ENCODE results near the gene HYCC1. TPM values are rescaled to one million over a fixed set of nuclear protein-coding genes. Genes with fewer than 3 reads are reported as not detected.
A peak's percentile ranks its signal among the peaks of the same experiment; 100 is the strongest.
"Not testable (repeated sequence)": the region's sequence is repeated elsewhere in the genome, so short reads cannot be mapped to it uniquely, and the experiment has no call there.

HYCC1 gene
- total RNA-seq, 1 donor from 2014 or later = 35.0 TPM

- ATAC-seq (ENCODE audit: poor library complexity) (no peak), DNase-seq (no peak)
- intact Hi-C loops (cut with DNase I) = no loop called here
Observed at GRCh38 chr7:22995011-22995410, 18.9 kb downstream of the HYCC1 start.

DNA sequence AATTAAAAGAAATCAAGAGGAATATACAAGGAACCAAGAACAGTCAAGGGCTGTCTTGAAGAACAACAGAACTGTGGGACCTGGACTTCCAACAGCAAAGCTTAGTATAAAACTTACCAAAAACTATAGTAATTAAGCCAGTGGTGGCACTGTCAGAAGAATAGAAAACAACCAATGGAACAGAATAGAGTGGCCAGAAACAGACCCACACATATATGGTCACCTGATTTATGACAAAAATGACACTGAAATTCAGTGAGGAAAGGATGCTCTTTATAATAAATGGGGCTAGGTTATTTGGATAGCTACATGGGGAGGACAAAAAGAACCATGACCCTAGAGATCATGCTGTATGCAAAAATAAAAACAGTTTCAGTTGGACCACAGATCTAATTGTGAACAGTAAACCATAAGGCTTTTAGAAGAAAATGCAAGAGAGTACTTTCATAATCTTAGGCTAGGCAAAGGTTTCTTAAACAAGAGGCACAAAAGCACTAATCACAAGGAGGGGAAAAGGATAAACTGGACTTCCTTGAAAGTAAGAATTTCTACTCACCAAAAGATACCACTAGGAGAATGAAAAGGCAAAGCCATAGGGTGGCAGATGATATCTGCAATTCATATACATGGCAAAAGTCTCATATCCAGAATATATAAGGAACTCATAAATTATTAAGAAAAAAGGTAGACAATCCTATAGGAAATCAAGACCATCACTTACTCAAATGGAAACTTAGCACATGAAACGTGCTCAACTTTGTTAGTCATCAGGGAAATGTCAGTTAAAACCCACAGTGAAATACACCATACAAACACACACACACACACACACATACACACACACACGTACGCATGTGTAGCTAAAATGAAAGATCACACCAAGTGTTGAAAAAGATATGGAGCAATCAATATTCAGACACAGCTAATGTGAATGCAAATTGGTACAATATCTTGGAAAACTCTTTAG, 20.8 kb downstream of the HYCC1 start:
- no peak for DNase-seq
- intact Hi-C loops (cut with DNase I) = no loop called here
- ATAC-seq (ENCODE audit: poor library complexity) = no peak

GRCh38 chr7:22990588-22990949, 23.4 kb downstream of the HYCC1 start:
- DNase-seq (no peak), ATAC-seq (ENCODE audit: poor library complexity) (no peak)
- intact Hi-C loops (cut with DNase I) = no loop called here

- no peak for ATAC-seq (ENCODE audit: poor library complexity)
- intact Hi-C loops (cut with DNase I) = no loop called here
- no peak for DNase-seq
Observed at GRCh38 chr7:22989643-22990587, 24.0 kb downstream of the HYCC1 start.

DNA sequence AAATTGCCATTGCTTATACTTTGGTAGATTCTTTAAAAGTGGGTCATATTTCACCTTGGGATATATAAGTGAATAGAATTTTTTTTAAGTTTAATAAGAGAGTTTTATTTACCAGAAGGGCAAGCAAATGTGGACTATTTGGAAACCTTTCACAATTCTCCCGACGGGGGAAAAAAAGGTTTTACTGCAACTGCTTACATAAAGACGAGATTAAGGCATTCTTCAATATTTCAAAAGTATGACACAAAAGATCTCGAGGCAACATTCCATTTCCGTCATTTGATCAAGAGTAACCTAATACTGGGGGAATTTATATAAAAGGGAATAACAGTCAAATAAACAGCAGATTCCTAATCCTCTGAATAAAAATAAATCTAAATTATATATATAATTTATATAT, 28.5 kb downstream of the HYCC1 start:
- intact Hi-C loops (cut with DNase I) = no loop called here
- no peak for DNase-seq
- ATAC-seq (ENCODE audit: poor library complexity) = no peak

DNA sequence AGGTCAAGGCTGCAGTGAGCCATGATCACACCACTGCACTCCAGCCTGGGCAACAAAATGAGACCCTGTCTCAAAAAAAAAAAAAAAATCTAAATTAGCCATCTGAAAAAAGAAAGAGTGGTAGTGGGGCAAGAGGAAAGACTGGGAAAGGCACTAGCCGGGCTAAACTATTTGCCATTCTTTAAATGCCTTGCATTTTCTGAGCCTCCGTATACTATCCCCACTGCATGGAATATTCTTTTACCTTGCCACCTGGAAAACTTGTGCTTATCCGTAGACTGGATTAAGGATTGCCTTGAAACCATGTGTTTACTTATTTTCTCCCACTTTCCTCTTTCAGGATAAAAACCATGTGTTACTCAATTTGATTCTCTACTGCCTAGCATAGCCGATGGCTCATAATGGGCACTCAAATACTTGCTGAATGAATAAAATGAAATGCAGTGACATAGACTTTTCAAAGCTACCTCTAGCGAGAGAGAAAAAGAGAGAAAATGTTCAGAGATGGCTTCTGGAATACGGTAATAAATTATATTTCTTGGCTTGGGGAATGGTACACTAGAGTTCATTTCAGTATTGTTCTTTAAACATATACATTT, 30.6 kb downstream of the HYCC1 start:
- DNase-seq = no peak
- intact Hi-C loops (cut with DNase I) = no loop called here
- ATAC-seq (ENCODE audit: poor library complexity) = no peak

DNA sequence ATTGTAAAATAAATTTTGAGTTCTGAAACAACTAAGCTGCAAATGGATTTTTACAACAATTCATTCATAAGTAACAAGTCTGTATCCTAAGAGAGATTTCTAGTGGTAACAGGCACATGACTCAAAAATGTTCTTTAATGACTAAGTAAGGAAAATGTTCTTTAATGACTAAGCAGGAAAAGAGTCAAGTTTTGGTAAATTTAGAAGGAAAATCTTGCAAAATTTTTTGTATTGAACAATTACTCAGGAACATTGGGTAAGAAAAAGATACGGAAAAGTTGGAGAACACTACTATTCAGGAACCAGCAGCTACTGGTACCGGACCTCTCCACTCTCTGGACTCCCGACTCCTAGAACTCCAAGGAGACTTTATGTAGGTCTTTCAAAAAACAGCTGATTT, 33.5 kb downstream of the HYCC1 start:
- ATAC-seq (ENCODE audit: poor library complexity) = no peak
- DNase-seq = no peak
- intact Hi-C loops (cut with DNase I) = no loop called here

- intact Hi-C loops (cut with DNase I) = no loop called here
- ATAC-seq (ENCODE audit: poor library complexity) = no peak
- DNase-seq = no peak
Observed at GRCh38 chr7:22979861-22980260, 34.1 kb downstream of the HYCC1 start.

- DNase-seq = no peak
- no peak for ATAC-seq (ENCODE audit: poor library complexity)
- intact Hi-C loops (cut with DNase I) = no loop called here
Observed at GRCh38 chr7:22979251-22979650, 34.7 kb downstream of the HYCC1 start.

- intact Hi-C loops (cut with DNase I); DNase-seq; ATAC-seq (ENCODE audit: poor library complexity): not testable (repeated sequence)
Observed at GRCh38 chr7:22974636-22975035, 39.3 kb downstream of the HYCC1 start.

- no peak for ATAC-seq (ENCODE audit: poor library complexity)
- DNase-seq = no peak
- intact Hi-C loops (cut with DNase I) = no loop called here
Observed at GRCh38 chr7:22972207-22972606, 41.7 kb downstream of the HYCC1 start.

- DNase-seq (no peak), ATAC-seq (ENCODE audit: poor library complexity) (peak; percentile 27)
- intact Hi-C loops (cut with DNase I) = no loop called here
Observed at GRCh38 chr7:22969010-22969431, 44.9 kb downstream of the HYCC1 start.

Other genes starting within 250 kb of the HYCC1 start
- gene TOMM7, start 191.3 kb downstream of the HYCC1 start, total RNA-seq = 634 TPM
- 167 TPM for gene KLHL7, start 91.7 kb upstream of the HYCC1 start, total RNA-seq
- gene NUP42, start 167.9 kb upstream of the HYCC1 start, total RNA-seq = 19.7 TPM
- gene GPNMB, start 232.6 kb upstream of the HYCC1 start, total RNA-seq = 248 TPM